HepG2 (cell line): ENCODE data around the gene PEX10. TPM values are rescaled to one million over a fixed set of nuclear protein-coding genes. Genes with fewer than 3 reads are reported as not detected.

ENCODE experiments used
- JUNB ChIP-seq: sonication (generic); formaldehyde crosslinking; IDR thresholded peaks from 2 replicates; pipeline ENCODE4 v1.8.0; 2022; ENCODE audit warnings: missing genetic modification reagents, mild to moderate bottlenecking, borderline replicate concordance
- KLF13 ChIP-seq: sonication (generic); formaldehyde crosslinking; IDR thresholded peaks from 2 replicates; pipeline ENCODE4 v1.4.0; 2020; ENCODE audit warnings: mild to moderate bottlenecking, missing genetic modification reagents
- NFE2L2 ChIP-seq: fragments of 150-350 bp; IDR thresholded peaks from 2 replicates; pipeline ENCODE4 v1.6.1; 2014; ENCODE audit warnings: low read length
- NFIB ChIP-seq: sonication (generic); formaldehyde crosslinking; IDR thresholded peaks from 2 replicates; pipeline ENCODE4 v1.9.0; 2021; ENCODE audit warnings: missing genetic modification reagents, mild to moderate bottlenecking, borderline replicate concordance
- NR2F6 ChIP-seq, 2 experiments: IDR thresholded peaks; 2 replicates each; pipeline ENCODE4 v1.6.1; 2016; ENCODE audit warnings: antibody characterized with exemption in 1 of 2, mild to moderate bottlenecking in 1 of 2
- SP140L ChIP-seq: sonication (generic); formaldehyde crosslinking; IDR thresholded peaks from 2 replicates; pipeline ENCODE4 v1.4.0; 2020; ENCODE audit warnings: missing genetic modification reagents, borderline replicate concordance
- SRSF4 ChIP-seq: fragments of 200-400 bp; formaldehyde crosslinking; IDR thresholded peaks from one replicate; pipeline ENCODE4 v1.6.1; 2018; ENCODE audit warnings: mild to moderate bottlenecking, low read depth, low read length, moderate library complexity; ENCODE audit not compliant: poor library complexity, severe bottlenecking
- TRIM24 ChIP-seq: sonication (generic); formaldehyde crosslinking; IDR thresholded peaks from 2 replicates; pipeline ENCODE4 v1.8.0; 2022; ENCODE audit warnings: mild to moderate bottlenecking, missing genetic modification reagents
- ZC3H13 ChIP-seq: sonication (generic); formaldehyde crosslinking; IDR thresholded peaks from 2 replicates; pipeline ENCODE4 v1.8.1; 2023; ENCODE audit warnings: mild to moderate bottlenecking, missing genetic modification reagents, moderate library complexity
- ZFP91 ChIP-seq: sonication (generic); formaldehyde crosslinking; IDR thresholded peaks from 2 replicates; pipeline ENCODE4 v1.9.0; 2022; ENCODE audit warnings: missing genetic modification reagents, mild to moderate bottlenecking, borderline replicate concordance
- ZNF234 ChIP-seq: sonication (generic); formaldehyde crosslinking; conservative IDR thresholded peaks from 2 replicates; pipeline ENCODE4 v1.5.1; 2020; ENCODE audit warnings: mild to moderate bottlenecking, missing genetic modification reagents
- polyA plus RNA-seq, 8 experiments: library from polyadenylated mRNA; depleted of rRNA in 3 of 8; stranded (reverse) in 7 of 8; unstranded in 1 of 8; fragments of >200 nt; fragmentation: Illumina TruSeq in 4 of 8; extraction: Trizol in 4 of 8; gene quantifications; 2 replicates each; pipeline versions ENCODE4 v1.2.1 to v1.2.3, GENCODE V29; 2011 to 2016; ENCODE audit warnings: low read depth in 4 of 8, missing spikeins in 1 of 8, mixed read lengths in 1 of 8; ENCODE audit not compliant: insufficient read depth in 1 of 8
- total RNA-seq, 5 experiments: library from RNA; depleted of rRNA; stranded (reverse); fragments of >200 nt; fragmentation: Illumina TruSeq; extraction: Trizol; gene quantifications; 2 replicates each; pipeline ENCODE4 v1.2.3, GENCODE V29; 2016; ENCODE audit warnings: low read depth in 1 of 5
- TF ChIP-seq, protein P1 (sequence below): sonication (generic); formaldehyde crosslinking; conservative IDR thresholded peaks from 2 replicates; pipeline ENCODE4 v1.4.0; 2020; ENCODE audit warnings: missing genetic modification reagents

PEX10 gene
- total and polyA plus RNA-seq, 2 of the 13 experiments (the other 11 are each of a cell fraction or from before 2014, with no cell fraction given) = 16.1 to 39.6 TPM

DNA sequence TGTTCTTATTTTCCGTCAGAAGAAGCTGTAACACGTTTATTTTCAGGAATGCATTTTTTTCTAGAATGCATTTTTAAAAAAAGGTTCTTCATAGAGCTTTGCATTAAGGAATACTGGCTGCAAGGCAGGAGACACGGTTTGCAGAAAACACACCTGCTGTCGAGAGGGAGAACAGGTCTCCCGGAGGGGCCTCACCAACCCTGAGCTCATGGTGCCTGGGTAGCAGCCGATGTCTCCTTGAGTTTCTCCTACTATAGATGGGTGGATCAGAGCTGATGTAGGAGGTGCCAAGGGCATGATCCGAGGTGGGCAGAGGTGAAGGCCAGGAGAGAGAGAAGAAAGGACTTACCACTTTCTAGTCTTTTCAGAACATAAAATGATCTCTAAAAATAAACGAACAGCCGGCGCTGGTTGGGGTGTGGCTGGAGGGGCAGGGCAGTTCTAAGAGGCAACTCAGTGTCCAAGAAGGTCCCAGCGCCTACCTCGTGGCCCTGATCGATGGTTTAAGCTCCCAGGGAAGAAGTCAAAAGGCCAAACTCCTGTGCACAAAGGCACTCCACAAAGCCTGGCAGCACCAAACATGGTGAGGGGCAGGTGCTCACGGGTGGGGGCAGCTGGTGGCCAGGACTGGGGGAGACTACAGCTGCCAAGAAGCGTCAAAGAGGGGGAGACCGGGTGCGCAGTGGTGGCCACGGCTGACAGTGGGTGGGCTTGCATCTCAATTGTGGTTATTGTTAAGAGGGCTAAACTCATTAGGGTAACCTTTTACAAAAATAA, 33.2 kb downstream of the PEX10 start (continued):
- TF ChIP-seq ZFP91 (no peak), KLF13 (CRISPR knock-in tag) (no peak), ZNF234 (CRISPR knock-in tag) (no peak), ZC3H13 (CRISPR knock-in tag) (no peak), SP140L (CRISPR knock-in tag) (no peak), NFIB (no peak), NR2F6 (IDR thresholded peaks at IDR 0.05) (no peak), NR2F6 (CRISPR knock-in tag; IDR thresholded peaks at IDR 0.05) (no peak), SRSF4 (no peak), NFE2L2 (no peak), JUNB (CRISPR knock-in tag) (no peak), TRIM24 (CRISPR knock-in tag) (no peak)
- TF ChIP-seq, protein P1, sequence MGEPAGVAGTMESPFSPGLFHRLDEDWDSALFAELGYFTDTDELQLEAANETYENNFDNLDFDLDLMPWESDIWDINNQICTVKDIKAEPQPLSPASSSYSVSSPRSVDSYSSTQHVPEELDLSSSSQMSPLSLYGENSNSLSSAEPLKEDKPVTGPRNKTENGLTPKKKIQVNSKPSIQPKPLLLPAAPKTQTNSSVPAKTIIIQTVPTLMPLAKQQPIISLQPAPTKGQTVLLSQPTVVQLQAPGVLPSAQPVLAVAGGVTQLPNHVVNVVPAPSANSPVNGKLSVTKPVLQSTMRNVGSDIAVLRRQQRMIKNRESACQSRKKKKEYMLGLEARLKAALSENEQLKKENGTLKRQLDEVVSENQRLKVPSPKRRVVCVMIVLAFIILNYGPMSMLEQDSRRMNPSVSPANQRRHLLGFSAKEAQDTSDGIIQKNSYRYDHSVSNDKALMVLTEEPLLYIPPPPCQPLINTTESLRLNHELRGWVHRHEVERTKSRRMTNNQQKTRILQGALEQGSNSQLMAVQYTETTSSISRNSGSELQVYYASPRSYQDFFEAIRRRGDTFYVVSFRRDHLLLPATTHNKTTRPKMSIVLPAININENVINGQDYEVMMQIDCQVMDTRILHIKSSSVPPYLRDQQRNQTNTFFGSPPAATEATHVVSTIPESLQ (CRISPR knock-in tag) = no peak
- TF ChIP-seq, all 625 proteins: peak for 0
